Measurements from ENCODE around the gene PLEKHG4B.

- TF ChIP-seq POLR2AphosphoS5 (IDR thresholded peaks at IDR 0.05; ENCODE audit: low read depth, low read length) (no peak), POLR2A (IDR thresholded peaks at IDR 0.05; ENCODE audit: low read depth, low read length) (no peak)
Measured at GRCh38 chr5:96976-97660, 5.2 kb downstream of the PLEKHG4B start.
